PFSK-1 (cell line): ENCODE measurements around the gene RPL5.

ENCODE experiments used
- FOXP2 ChIP-seq: optimal IDR thresholded peaks from 2 replicates; pipeline ENCODE3; 2011; ENCODE audit warnings: borderline replicate concordance, control low read depth, inconsistent platforms; ENCODE audit not compliant: insufficient read depth; ENCODE audit errors: extremely low read length, extremely low read depth
- POLR2AphosphoS5 ChIP-seq: IDR thresholded peaks from 2 replicates; pipeline ENCODE4 v1.6.1; 2012; ENCODE audit warnings: low read depth, mild to moderate bottlenecking, control low read depth, low read length, moderate library complexity
- SIN3A ChIP-seq: IDR thresholded peaks from 2 replicates; pipeline ENCODE4 v1.6.1; 2012; ENCODE audit warnings: mild to moderate bottlenecking, low read length, moderate library complexity, borderline replicate concordance; ENCODE audit not compliant: insufficient read depth
- TAF1 ChIP-seq: IDR thresholded peaks from 2 replicates; pipeline ENCODE4 v1.6.1; 2012; ENCODE audit warnings: low read length, control low read depth, borderline replicate concordance; ENCODE audit not compliant: insufficient read depth
- TF ChIP-seq, protein P1 (sequence below), 2 experiments: IDR thresholded peaks; 2 replicates each; pipeline versions ENCODE4 v1.6.1 to v1.8.0; 2011 to 2012; ENCODE audit warnings: low read depth in 2 of 2, low read length in 2 of 2, control low read depth in 1 of 2, inconsistent platforms in 1 of 2, mild to moderate bottlenecking in 1 of 2, moderate library complexity in 1 of 2; ENCODE audit not compliant: insufficient read depth in 1 of 2

The RPL5 gene

DNA sequence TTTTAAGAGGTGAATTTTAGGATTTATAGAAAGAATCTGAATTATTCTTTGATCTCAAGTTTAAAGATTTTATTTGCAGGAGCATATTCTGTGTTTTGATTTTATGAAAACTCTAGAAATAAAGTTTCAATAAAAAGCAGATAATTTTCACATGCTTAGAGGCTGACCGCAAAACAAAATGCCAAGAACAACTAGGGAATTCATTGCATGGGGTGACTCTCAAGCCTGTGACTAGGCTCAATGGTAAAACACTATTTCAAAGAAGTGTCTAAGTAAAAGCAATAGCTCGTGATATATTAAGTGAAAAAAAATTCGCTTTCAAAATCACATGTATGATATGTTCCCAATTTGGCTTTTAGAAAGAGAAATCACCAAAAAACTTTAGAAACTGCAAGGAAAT lies 49.6 kb downstream of the RPL5 start:
- TF ChIP-seq, protein P1, sequence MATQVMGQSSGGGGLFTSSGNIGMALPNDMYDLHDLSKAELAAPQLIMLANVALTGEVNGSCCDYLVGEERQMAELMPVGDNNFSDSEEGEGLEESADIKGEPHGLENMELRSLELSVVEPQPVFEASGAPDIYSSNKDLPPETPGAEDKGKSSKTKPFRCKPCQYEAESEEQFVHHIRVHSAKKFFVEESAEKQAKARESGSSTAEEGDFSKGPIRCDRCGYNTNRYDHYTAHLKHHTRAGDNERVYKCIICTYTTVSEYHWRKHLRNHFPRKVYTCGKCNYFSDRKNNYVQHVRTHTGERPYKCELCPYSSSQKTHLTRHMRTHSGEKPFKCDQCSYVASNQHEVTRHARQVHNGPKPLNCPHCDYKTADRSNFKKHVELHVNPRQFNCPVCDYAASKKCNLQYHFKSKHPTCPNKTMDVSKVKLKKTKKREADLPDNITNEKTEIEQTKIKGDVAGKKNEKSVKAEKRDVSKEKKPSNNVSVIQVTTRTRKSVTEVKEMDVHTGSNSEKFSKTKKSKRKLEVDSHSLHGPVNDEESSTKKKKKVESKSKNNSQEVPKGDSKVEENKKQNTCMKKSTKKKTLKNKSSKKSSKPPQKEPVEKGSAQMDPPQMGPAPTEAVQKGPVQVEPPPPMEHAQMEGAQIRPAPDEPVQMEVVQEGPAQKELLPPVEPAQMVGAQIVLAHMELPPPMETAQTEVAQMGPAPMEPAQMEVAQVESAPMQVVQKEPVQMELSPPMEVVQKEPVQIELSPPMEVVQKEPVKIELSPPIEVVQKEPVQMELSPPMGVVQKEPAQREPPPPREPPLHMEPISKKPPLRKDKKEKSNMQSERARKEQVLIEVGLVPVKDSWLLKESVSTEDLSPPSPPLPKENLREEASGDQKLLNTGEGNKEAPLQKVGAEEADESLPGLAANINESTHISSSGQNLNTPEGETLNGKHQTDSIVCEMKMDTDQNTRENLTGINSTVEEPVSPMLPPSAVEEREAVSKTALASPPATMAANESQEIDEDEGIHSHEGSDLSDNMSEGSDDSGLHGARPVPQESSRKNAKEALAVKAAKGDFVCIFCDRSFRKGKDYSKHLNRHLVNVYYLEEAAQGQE (IDR thresholded peaks at IDR 0.05; ENCODE audit: insufficient read depth in 1 of 2, low read depth in 2 of 2, low read length in 2 of 2), result no peak
- TF ChIP-seq TAF1, result no peak
- TF ChIP-seq POLR2AphosphoS5, result no peak
- TF ChIP-seq SIN3A, result no peak
- no peak for TF ChIP-seq FOXP2

DNA sequence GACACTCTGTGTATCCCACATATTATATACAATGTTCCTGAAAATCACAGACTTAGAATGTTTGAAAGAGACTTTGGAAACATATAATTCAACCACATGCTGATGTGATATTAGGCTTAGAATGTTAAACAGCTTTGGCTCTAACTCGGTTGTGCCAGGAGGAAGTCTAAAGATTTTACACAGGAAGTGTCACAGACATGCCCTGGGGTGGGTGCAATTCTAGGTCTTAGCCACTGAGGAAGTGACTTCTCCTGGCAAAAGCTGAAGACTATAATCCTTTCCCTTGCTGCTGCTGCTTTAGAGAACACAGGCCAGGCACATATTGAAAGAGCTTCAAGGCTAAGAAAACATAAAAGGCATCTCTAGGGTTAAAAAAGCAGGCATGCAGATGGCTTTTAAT lies 51.0 kb downstream of the RPL5 start:
- TF ChIP-seq, protein P1 (IDR thresholded peaks at IDR 0.05; ENCODE audit: insufficient read depth in 1 of 2, low read depth in 2 of 2, low read length in 2 of 2), result no peak
- TF ChIP-seq POLR2AphosphoS5 (no peak), FOXP2 (no peak), SIN3A (no peak), TAF1 (no peak)

- TF ChIP-seq TAF1 (no peak), SIN3A (no peak), POLR2AphosphoS5 (no peak), FOXP2 (no peak)
- TF ChIP-seq, protein P1 (IDR thresholded peaks at IDR 0.05; ENCODE audit: insufficient read depth in 1 of 2, low read depth in 2 of 2, low read length in 2 of 2), result no peak
Measured at GRCh38 chr1:92883297-92883696, 51.5 kb downstream of the RPL5 start.

DNA sequence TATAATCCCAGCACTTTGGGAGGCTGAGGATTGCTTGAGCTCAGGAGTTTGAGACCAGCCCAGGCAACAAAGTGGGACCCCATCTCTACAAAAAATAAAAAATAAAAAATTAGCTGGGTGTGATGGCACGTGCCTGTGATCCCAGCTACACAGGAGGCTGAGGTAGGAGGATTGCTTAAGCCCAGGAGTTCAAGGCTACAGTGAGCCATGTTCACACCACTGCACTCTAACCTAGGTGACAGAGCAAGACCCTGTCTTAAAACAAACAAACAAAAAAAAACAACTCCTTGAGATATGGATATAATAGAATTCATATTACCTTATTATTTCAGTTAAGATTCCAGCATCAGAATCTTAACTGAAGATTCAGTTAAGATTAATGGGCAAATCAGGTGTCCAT lies 52.4 kb downstream of the RPL5 start:
- TF ChIP-seq FOXP2, result no peak
- no peak for TF ChIP-seq TAF1
- TF ChIP-seq SIN3A, result no peak
- TF ChIP-seq, protein P1 (IDR thresholded peaks at IDR 0.05; ENCODE audit: insufficient read depth in 1 of 2, low read depth in 2 of 2, low read length in 2 of 2), result no peak

- no peak for TF ChIP-seq FOXP2
- TF ChIP-seq POLR2AphosphoS5, result no peak
- TF ChIP-seq TAF1, result no peak
Measured at GRCh38 chr1:92886886-92887419, 55.1 kb downstream of the RPL5 start.
